Mesenchymal stem cell (in vitro differentiated cells and primary cell): ENCODE results near the gene SLAMF8.

Experiments
- DNase-seq: peaks from one replicate; pipeline ENCODE4 v3.0.0-alpha.2; 2013
- H2AFZ ChIP-seq: one replicate; pipeline ENCODE4 v1.6.1; 2013; ENCODE audit warnings: low read depth, mild to moderate bottlenecking, control low read depth, inconsistent platforms, low read length, moderate library complexity
- H2AK5ac ChIP-seq: 2 replicates; pipeline ENCODE4 v1.6.1; 2013; ENCODE audit warnings: low read length, moderate library complexity, mild to moderate bottlenecking, inconsistent platforms; ENCODE audit not compliant: severe bottlenecking
- H2BK120ac ChIP-seq: one replicate; pipeline ENCODE4 v1.6.1; 2013; ENCODE audit warnings: low read depth, mild to moderate bottlenecking, inconsistent platforms, low read length, moderate library complexity
- H2BK12ac ChIP-seq, 2 experiments: one replicate each; pipeline ENCODE4 v1.6.1; 2013; ENCODE audit warnings: inconsistent platforms in 2 of 2, low read length in 2 of 2, mild to moderate bottlenecking in 2 of 2, moderate library complexity in 2 of 2, control low read depth in 1 of 2
- H2BK15ac ChIP-seq: one replicate; pipeline ENCODE4 v1.6.1; 2013; ENCODE audit warnings: mild to moderate bottlenecking, low read depth, inconsistent platforms; ENCODE audit not compliant: poor library complexity, severe bottlenecking
- H2BK5ac ChIP-seq: 2 replicates; pipeline ENCODE4 v1.6.1; 2013; ENCODE audit warnings: low read depth, mild to moderate bottlenecking, low read length, control low read depth, inconsistent platforms; ENCODE audit not compliant: poor library complexity, severe bottlenecking
- H3K14ac ChIP-seq, 2 experiments: one replicate each; pipeline ENCODE4 v1.6.1; 2013; ENCODE audit warnings: inconsistent platforms in 2 of 2, low read length in 2 of 2, control low read depth in 1 of 2, mild to moderate bottlenecking in 1 of 2, moderate library complexity in 1 of 2
- H3K18ac ChIP-seq, 2 experiments: one replicate each; pipeline ENCODE4 v1.6.1; 2013; ENCODE audit warnings: inconsistent platforms in 2 of 2, low read length in 2 of 2, control low read depth in 1 of 2, low read depth in 1 of 2, mild to moderate bottlenecking in 1 of 2
- H3K23ac ChIP-seq, 2 experiments: one replicate each; pipeline ENCODE4 v1.6.1; 2013; ENCODE audit warnings: inconsistent platforms in 2 of 2, low read length in 2 of 2, mild to moderate bottlenecking in 2 of 2, moderate library complexity in 2 of 2, control low read depth in 1 of 2
- H3K27ac ChIP-seq: 2 replicates; pipeline ENCODE4 v1.5.1; 2013; ENCODE audit warnings: mild to moderate bottlenecking, moderate library complexity, low read length, control low read depth, inconsistent platforms; ENCODE audit not compliant: poor library complexity, severe bottlenecking
- H3K27me3 ChIP-seq, 2 experiments: 2 replicates each; pipeline versions ENCODE4 v1.6.1 to v1.7.0; 2013; ENCODE audit warnings: low read length in 2 of 2, mild to moderate bottlenecking in 2 of 2, moderate library complexity in 2 of 2, control low read depth in 1 of 2, inconsistent platforms in 1 of 2; ENCODE audit not compliant: control insufficient read depth in 1 of 2, insufficient read depth in 1 of 2
- H3K36me3 ChIP-seq, 2 experiments: 2 replicates each; pipeline versions ENCODE4 v1.6.1 to v1.7.0; 2013; ENCODE audit warnings: low read length in 2 of 2, control low read depth in 1 of 2, inconsistent platforms in 1 of 2, low read depth in 1 of 2, mild to moderate bottlenecking in 1 of 2; ENCODE audit not compliant: insufficient read depth in 2 of 2, control insufficient read depth in 1 of 2
- H3K4ac ChIP-seq, 2 experiments: one replicate each; pipeline ENCODE4 v1.6.1; 2013; ENCODE audit warnings: inconsistent platforms in 2 of 2, low read length in 2 of 2, mild to moderate bottlenecking in 2 of 2, moderate library complexity in 2 of 2, control low read depth in 1 of 2, low read depth in 1 of 2
- H3K4me1 ChIP-seq: 2 replicates; pipeline ENCODE4 v1.6.1; 2013; ENCODE audit warnings: low read depth, low read length, control low read depth; ENCODE audit not compliant: control insufficient read depth, insufficient read depth
- H3K4me2 ChIP-seq: 2 replicates; pipeline ENCODE4 v1.6.1; 2013; ENCODE audit warnings: low read length, mild to moderate bottlenecking, inconsistent platforms; ENCODE audit not compliant: poor library complexity, severe bottlenecking
- H3K4me3 ChIP-seq, 2 experiments: 2 replicates each; pipeline versions ENCODE4 v1.5.1 to v1.7.0; 2013; ENCODE audit warnings: low read length in 2 of 2, mild to moderate bottlenecking in 2 of 2, control low read depth in 1 of 2, low read depth in 1 of 2; ENCODE audit not compliant: insufficient read depth in 1 of 2
- H3K79me1 ChIP-seq: replicated peaks from 2 replicates; pipeline ENCODE4 v1.6.1; 2013; ENCODE audit warnings: mild to moderate bottlenecking, control low read depth, low read length, inconsistent platforms; ENCODE audit not compliant: poor library complexity, severe bottlenecking
- H3K9ac ChIP-seq: 2 replicates; pipeline ENCODE4 v1.7.0; 2013; ENCODE audit warnings: mild to moderate bottlenecking, low read length, moderate library complexity
- H3K9me3 ChIP-seq: 2 replicates; pipeline ENCODE4 v1.7.0; 2013; ENCODE audit warnings: mild to moderate bottlenecking, low read length; ENCODE audit not compliant: control insufficient read depth
- H4K8ac ChIP-seq: one replicate; pipeline ENCODE4 v1.6.1; 2013; ENCODE audit warnings: inconsistent platforms, mild to moderate bottlenecking, low read length, moderate library complexity
- H4K91ac ChIP-seq: one replicate; pipeline ENCODE4 v1.6.1; 2013; ENCODE audit warnings: mild to moderate bottlenecking, low read length, inconsistent platforms
- WGBS: methylation state at CpG from one replicate; pipeline ENCODE4 v1.1.7; 2013; ENCODE audit warnings: mixed read lengths; 5-methylcytosine and 5-hydroxymethylcytosine counted together

The SLAMF8 gene

GRCh38 chr1:159847231-159847630 is 20.6 kb downstream of the SLAMF8 start:
- H3K14ac ChIP-seq, result no peak overlapping the region
- no peak overlapping the region for H4K8ac ChIP-seq
- H2AK5ac ChIP-seq, result peak overlapping the region; percentile 46
- no peak overlapping the region for H2AFZ ChIP-seq
- no peak overlapping the region for H4K91ac ChIP-seq
- no peak overlapping the region for H2BK15ac ChIP-seq
- H3K18ac ChIP-seq, result no peak overlapping the region
- no peak for DNase-seq
- no peak overlapping the region for H3K23ac ChIP-seq
- 56% methylated on average over 4 of the region's 4 CpGs for WGBS
- H2BK12ac ChIP-seq, result no peak overlapping the region
- H3K4me2 ChIP-seq, result no peak overlapping the region
- no peak overlapping the region for H3K27ac ChIP-seq
- peaks cover 5% of the 10 kb centered on the region for H3K79me1 ChIP-seq
- no peaks in the 10 kb centered on the region for H3K36me3 ChIP-seq
- no peak overlapping the region for H3K4me3 ChIP-seq
- no peaks in the 10 kb centered on the region for H3K9me3 ChIP-seq
- H3K4me1 ChIP-seq, result peaks cover 11% of the 10 kb centered on the region
- H2BK5ac ChIP-seq, result no peak overlapping the region
- H2BK120ac ChIP-seq, result no peak overlapping the region
- no peak overlapping the region for H3K4ac ChIP-seq
- no peak overlapping the region for H3K9ac ChIP-seq
- peaks cover 0 to 6% of the 10 kb centered on the region in 2 experiments for H3K27me3 ChIP-seq

DNA sequence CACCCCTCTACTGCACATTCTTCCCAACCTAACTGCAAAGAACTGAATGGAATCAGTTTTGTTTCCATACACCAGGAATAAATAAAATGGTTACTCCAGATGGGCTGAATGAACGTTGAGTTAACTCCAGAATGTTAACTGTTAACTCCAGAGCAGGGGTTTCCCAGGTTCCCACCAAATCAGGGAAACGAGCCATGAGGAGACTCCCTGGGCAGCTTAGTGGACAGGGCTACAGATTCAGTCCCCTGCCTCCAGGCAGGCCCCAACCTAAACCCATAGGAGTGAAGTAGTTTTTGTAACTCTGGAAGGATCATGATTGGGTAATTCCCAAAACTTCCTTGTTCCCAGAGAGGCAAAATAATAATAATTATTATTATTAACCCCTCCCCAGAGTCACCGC is 21.7 kb downstream of the SLAMF8 start:
- no peak overlapping the region for H2BK15ac ChIP-seq
- no peak overlapping the region for H3K23ac ChIP-seq
- H3K4me2 ChIP-seq, result no peak overlapping the region
- H3K18ac ChIP-seq, result no peak overlapping the region
- no peak overlapping the region for H3K4me3 ChIP-seq
- H4K8ac ChIP-seq, result no peak overlapping the region
- no peak overlapping the region for H2BK5ac ChIP-seq
- H3K9ac ChIP-seq, result no peak overlapping the region
- H3K27ac ChIP-seq, result no peak overlapping the region
- no peak overlapping the region for H3K14ac ChIP-seq
- peaks cover 0 to 6% of the 10 kb centered on the region in 2 experiments for H3K27me3 ChIP-seq
- H3K4me1 ChIP-seq, result peaks cover 11% of the 10 kb centered on the region
- H2BK12ac ChIP-seq, result no peak overlapping the region
- H2AK5ac ChIP-seq, result no peak overlapping the region
- no peak for DNase-seq
- no peaks in the 10 kb centered on the region for H3K9me3 ChIP-seq
- H4K91ac ChIP-seq, result no peak overlapping the region
- H2BK120ac ChIP-seq, result no peak overlapping the region
- 91% methylated on average over 3 of the region's 3 CpGs for WGBS
- H3K36me3 ChIP-seq, result no peaks in the 10 kb centered on the region
- H3K79me1 ChIP-seq, result peaks cover 5% of the 10 kb centered on the region
- H3K4ac ChIP-seq, result no peak overlapping the region
- H2AFZ ChIP-seq, result no peak overlapping the region

- Histone ChIP-seq H3K27me3 (peaks cover 0 to 3% of the 10 kb centered on the region in 2 experiments), H3K4me2 (no peak overlapping the region), H3K18ac (no peak overlapping the region), H4K91ac (no peak overlapping the region), H4K8ac (no peak overlapping the region), H2AK5ac (peak overlapping the region; percentile 75), H3K14ac (no peak overlapping the region), H3K9me3 (no peaks in the 10 kb centered on the region), H2BK12ac (no peak overlapping the region), H3K4me3 (no peak overlapping the region), H3K79me1 (peaks cover 5% of the 10 kb centered on the region), H3K23ac (no peak overlapping the region), H3K9ac (peak overlapping the region; percentile 1), H2BK15ac (no peak overlapping the region), H3K4ac (no peak overlapping the region), H3K4me1 (peaks cover 14% of the 10 kb centered on the region), H2BK5ac (no peak overlapping the region), H3K27ac (no peak overlapping the region), H2AFZ (no peak overlapping the region), H3K36me3 (no peaks in the 10 kb centered on the region), H2BK120ac (no peak overlapping the region)
- DNase-seq, result peak; percentile 39
- WGBS, result 24% methylated on average over 2 of the region's 2 CpGs
Measured at GRCh38 chr1:159849626-159850366, 23.1 kb downstream of the SLAMF8 start.

GRCh38 chr1:159851407-159851806 is 24.7 kb downstream of the SLAMF8 start:
- Histone ChIP-seq H3K18ac (no peak overlapping the region), H3K36me3 (peaks cover 0 to 9% of the 10 kb centered on the region in 2 experiments), H3K27me3 (no peaks in the 10 kb centered on the region), H3K79me1 (peaks cover 5% of the 10 kb centered on the region), H3K4ac (no peak overlapping the region), H4K8ac (no peak overlapping the region), H3K9ac (no peak overlapping the region), H2AFZ (no peak overlapping the region), H3K9me3 (no peaks in the 10 kb centered on the region), H3K23ac (no peak overlapping the region), H3K27ac (no peak overlapping the region), H3K4me3 (no peak overlapping the region), H2BK12ac (no peak overlapping the region), H4K91ac (no peak overlapping the region), H2BK120ac (no peak overlapping the region), H3K14ac (no peak overlapping the region), H2BK15ac (no peak overlapping the region), H2AK5ac (no peak overlapping the region), H3K4me1 (peaks cover 23% of the 10 kb centered on the region), H3K4me2 (no peak overlapping the region), H2BK5ac (no peak overlapping the region)
- no peak for DNase-seq
- 100% methylated on average over 1 of the region's 1 CpG for WGBS
